ENCODE results near the gene ZBTB3. TPM values are rescaled to one million over a fixed set of nuclear protein-coding genes. Genes with fewer than 3 reads are reported as not detected.
"Not testable (repeated sequence)": the region's sequence is repeated elsewhere in the genome, so short reads cannot be mapped to it uniquely, and the experiment has no call there.

Gene ZBTB3
- total RNA-seq, 4 donors from 2014 or later = 13.4 to 35.4 (median 19.0) TPM

GRCh38 chr11:62705880-62706849 lies 47.8 kb downstream of the ZBTB3 start:
- DNase-seq (ENCODE audit: low spot score in 2 of 2) = peak; percentile 92 to 99
- peak overlapping the region; percentile 65 for H3K4me3 ChIP-seq (ENCODE audit: low read depth, poor library complexity, severe bottlenecking)
- no peak for TF ChIP-seq CTCF (IDR thresholded peaks at IDR 0.05)
- no peak for TF ChIP-seq POLR2A (IDR thresholded peaks at IDR 0.05)
- 8 to 11% methylated on average over 28 to 41 of the region's 73 CpGs for WGBS, 2 donors
- intact Hi-C loops (cut with DNase I; ENCODE audit: low total_unique reads) = loop anchor here (10.0 kb wide), 1 partner anchor 321 kb away; no protein-coding TSS in a partner anchor

DNA sequence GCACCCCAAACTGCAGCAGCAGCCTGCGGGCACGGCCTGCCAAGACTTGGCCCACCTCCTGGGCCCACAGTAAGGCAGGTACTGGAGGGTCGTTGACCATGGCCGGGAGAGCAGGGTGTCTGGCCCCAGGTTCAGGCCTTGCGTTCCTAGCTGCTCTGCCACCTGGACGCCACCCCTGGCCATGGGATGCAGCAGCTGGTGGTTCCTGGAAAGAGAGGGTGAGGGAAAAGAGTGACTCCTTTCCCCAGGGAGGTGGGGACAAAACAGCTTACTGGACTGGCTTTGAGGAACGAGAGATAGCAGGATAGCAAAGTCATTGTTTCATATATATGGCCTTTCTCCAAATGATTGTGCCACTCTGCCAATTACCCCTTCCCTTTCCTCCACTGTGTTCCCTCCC lies 48.5 kb downstream of the ZBTB3 start:
- no peak overlapping the region for H3K4me3 ChIP-seq (ENCODE audit: low read depth, poor library complexity, severe bottlenecking)
- intact Hi-C loops (cut with DNase I; ENCODE audit: low total_unique reads) = loop anchor here (10.0 kb wide), 1 partner anchor 321 kb away; no protein-coding TSS in a partner anchor
- 37 to 53% methylated on average over 7 of the region's 7 CpGs for WGBS, 2 donors
- no peak for DNase-seq (ENCODE audit: low spot score in 2 of 2)
- TF ChIP-seq POLR2A (IDR thresholded peaks at IDR 0.05) (no peak), CTCF (IDR thresholded peaks at IDR 0.05) (no peak)

- DNase-seq (ENCODE audit: low spot score in 2 of 2); H3K4me3 ChIP-seq (ENCODE audit: low read depth, poor library complexity, severe bottlenecking): not testable (repeated sequence)
- 84 to 86% methylated on average over 4 of the region's 4 CpGs for WGBS, 2 donors
- intact Hi-C loops (cut with DNase I; ENCODE audit: low total_unique reads) = loop anchor here (10.0 kb wide), 1 partner anchor 319 kb away; no protein-coding TSS in a partner anchor
Measured at GRCh38 chr11:62703921-62704320, 50.0 kb downstream of the ZBTB3 start.

DNA sequence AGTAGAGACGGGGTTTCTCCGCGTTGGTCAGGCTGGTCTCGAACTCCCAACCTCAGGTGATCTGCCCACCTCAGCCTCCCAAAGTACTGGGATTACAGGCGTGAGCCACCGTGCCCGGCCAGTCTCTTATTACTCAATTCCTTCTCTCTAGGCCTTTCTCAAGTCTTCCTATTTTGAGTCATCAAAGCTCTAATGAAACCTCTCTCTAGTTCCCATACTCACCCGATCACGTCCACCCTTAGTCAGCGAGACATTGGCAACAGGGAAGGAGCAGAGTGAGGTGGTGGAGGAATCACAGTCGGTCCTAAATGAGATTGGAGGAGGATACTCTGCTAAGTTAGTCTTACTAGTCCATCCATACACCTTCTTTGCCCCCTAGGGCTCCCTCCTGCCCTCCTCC lies 51.7 kb downstream of the ZBTB3 start:
- no peak for TF ChIP-seq POLR2A (IDR thresholded peaks at IDR 0.05)
- no peak for TF ChIP-seq CTCF (IDR thresholded peaks at IDR 0.05)
- 90% methylated on average over 11 of the region's 11 CpGs for WGBS, 2 donors
- H3K4me3 ChIP-seq (ENCODE audit: low read depth, poor library complexity, severe bottlenecking) = no peak overlapping the region
- no peak for DNase-seq (ENCODE audit: low spot score in 2 of 2)
- intact Hi-C loops (cut with DNase I; ENCODE audit: low total_unique reads) = loop anchor here (10.0 kb wide), 1 partner anchor 317 kb away; no protein-coding TSS in a partner anchor

Small RNA genes lying within 50 kb of the gene (microRNA-seq; reads per million reads assigned to microRNA genes)
- 0.57 to 1.4 reads per million in 2 donors for gene MIR6514 (ENCODE audit: borderline number of aligned reads in 1 of 2, borderline replicate concordance in 2 of 2)
- 0 reads per million in 2 donors for gene MIR6748 (ENCODE audit: borderline number of aligned reads in 1 of 2, borderline replicate concordance in 2 of 2)

Other genes starting within 250 kb of the ZBTB3 start
- gene AHNAK, start 207.4 kb downstream of the ZBTB3 start, total RNA-seq = 1,000 to 10,000 TPM; 1,345 to 1,611 (median 1,532) TPM
- 1,000 to 10,000 TPM; 2,343 to 3,224 (median 2,571) TPM for gene EEF1G, start 180.3 kb downstream of the ZBTB3 start, total RNA-seq
- gene TUT1, start 162.6 kb downstream of the ZBTB3 start, total RNA-seq = 10 to 100 TPM; 11.0 to 29.8 (median 15.8) TPM
- 100 to 1,000 TPM in 2 of 4 donors, 10 to 100 TPM in 2; 91.3 to 139 (median 98.3) TPM for gene MTA2, start 152.3 kb downstream of the ZBTB3 start, total RNA-seq
- gene EML3, start 141.4 kb downstream of the ZBTB3 start, total RNA-seq = 10 to 100 TPM; 39.5 to 61.0 (median 42.9) TPM
- 1 to 10 TPM; 4.0 to 7.6 (median 6.5) TPM for gene ROM1, start 140.9 kb downstream of the ZBTB3 start, total RNA-seq
- 10 to 100 TPM; 29.7 to 51.8 (median 35.2) TPM for gene B3GAT3, start 132.2 kb downstream of the ZBTB3 start, total RNA-seq
- 100 to 1,000 TPM in 1 of 4 donors, 10 to 100 TPM in 3; 72.0 to 118 (median 91.4) TPM for gene GANAB, start 107.5 kb downstream of the ZBTB3 start, total RNA-seq
- 10 to 100 TPM; 28.5 to 32.7 (median 30.2) TPM for gene INTS5, start 100.9 kb downstream of the ZBTB3 start, total RNA-seq
- 10 to 100 TPM; 21.3 to 58.4 (median 31.4) TPM for gene C11orf98, start 89.0 kb downstream of the ZBTB3 start, total RNA-seq
- 10 to 100 TPM in 1 of 4 donors, 1 to 10 TPM in 3; 2.9 to 14.8 (median 7.7) TPM for gene CSKMT, start 88.8 kb downstream of the ZBTB3 start, total RNA-seq
- 10 to 100 TPM in 2 of 4 donors, 1 to 10 TPM in 2; 7.5 to 12.0 (median 10.3) TPM for gene UQCC3, start 82.5 kb downstream of the ZBTB3 start, total RNA-seq
- gene LBHD1, start 81.9 kb downstream of the ZBTB3 start, total RNA-seq = 1 to 10 TPM; 2.5 to 4.6 (median 3.1) TPM
- gene UBXN1, start 75.1 kb downstream of the ZBTB3 start, total RNA-seq = 100 to 1,000 TPM; 194 to 275 (median 235) TPM
- 10 to 100 TPM in 2 of 4 donors, 1 to 10 TPM in 2; 7.3 to 11.6 (median 9.9) TPM for gene LRRN4CL, start 64.6 kb downstream of the ZBTB3 start, total RNA-seq
- 10 to 100 TPM; 25.4 to 68.2 (median 45.1) TPM for gene BSCL2, start 46.7 kb downstream of the ZBTB3 start, total RNA-seq
- not detected for gene GNG3, start 46.5 kb downstream of the ZBTB3 start, total RNA-seq
- 10 to 100 TPM; 19.9 to 30.8 (median 24.3) TPM for gene HNRNPUL2, start 26.7 kb downstream of the ZBTB3 start, total RNA-seq
- gene TTC9C, start 25.7 kb downstream of the ZBTB3 start, total RNA-seq = 10 to 100 TPM; 23.7 to 44.7 (median 33.9) TPM
- 10 to 100 TPM; 51.5 to 71.0 (median 57.2) TPM for gene POLR2G, start 7.4 kb upstream of the ZBTB3 start, total RNA-seq
- 10 to 100 TPM; 21.0 to 79.2 (median 38.2) TPM for gene TAF6L, start 17.2 kb upstream of the ZBTB3 start, total RNA-seq
- gene TMEM179B, start 33.2 kb upstream of the ZBTB3 start, total RNA-seq = 10 to 100 TPM; 62.9 to 82.6 (median 81.0) TPM
- 10 to 100 TPM; 12.9 to 41.4 (median 21.0) TPM for gene TMEM223, start 37.8 kb upstream of the ZBTB3 start, total RNA-seq
- gene NXF1, start 51.3 kb upstream of the ZBTB3 start, total RNA-seq = 100 to 1,000 TPM in 1 of 4 donors, 10 to 100 TPM in 3; 56.6 to 114 (median 79.6) TPM
- 10 to 100 TPM; 30.0 to 47.4 (median 38.4) TPM for gene STX5, start 77.9 kb upstream of the ZBTB3 start, total RNA-seq
- not detected for gene TEX54, start 78.7 kb upstream of the ZBTB3 start, total RNA-seq
- gene WDR74, start 85.4 kb upstream of the ZBTB3 start, total RNA-seq = 10 to 100 TPM; 49.7 to 93.8 (median 64.3) TPM
- gene SLC3A2, start 126.7 kb upstream of the ZBTB3 start, total RNA-seq = 100 to 1,000 TPM; 175 to 190 (median 187) TPM
- gene CHRM1, start 167.2 kb upstream of the ZBTB3 start, total RNA-seq = 1 to 10 TPM; 1.5 to 7.6 (median 4.5) TPM
- gene SLC22A6, start 230.8 kb upstream of the ZBTB3 start, total RNA-seq = not detected